NB4 (cell line): ENCODE measurements around the gene PAM16.

Experiments used
- CTCF ChIP-seq: IDR thresholded peaks from one replicate; pipeline ENCODE4 v1.5.1; 2012; ENCODE audit warnings: low read depth, low read length
- MAX ChIP-seq: IDR thresholded peaks from 2 replicates; pipeline ENCODE4 v1.6.1; 2011; ENCODE audit warnings: low read depth, low read length
- POLR2A ChIP-seq: IDR thresholded peaks from 2 replicates; pipeline ENCODE4 v1.6.1; 2011; ENCODE audit warnings: mild to moderate bottlenecking; ENCODE audit not compliant: insufficient read length; ENCODE audit errors: extremely low read depth

GRCh38 chr16:4347010-4347409, 4.1 kb downstream of the PAM16 start:
- TF ChIP-seq CTCF, result no peak
- TF ChIP-seq POLR2A, result no peak
- no peak for TF ChIP-seq MAX
